Brain microvascular endothelial cell (primary cell): Measurements from ENCODE around the gene GKN1.

Experiments used
- DNase-seq: peaks from one replicate; pipeline ENCODE4 v3.0.0-alpha.2; 2020
- H3K27ac ChIP-seq: fragments of 250-450 bp; sonication (Bioruptor Pico); 2 replicates; pipeline ENCODE4 v1.5.1; 2020; ENCODE audit warnings: mild to moderate bottlenecking, moderate library complexity
- H3K27me3 ChIP-seq: fragments of 250-450 bp; sonication (Bioruptor Pico); replicated peaks from 2 replicates; pipeline ENCODE4 v1.5.1; 2020; ENCODE audit warnings: mild to moderate bottlenecking
- H3K36me3 ChIP-seq: fragments of 250-450 bp; sonication (Bioruptor Pico); replicated peaks from 2 replicates; pipeline ENCODE4 v1.5.1; 2020; ENCODE audit warnings: mild to moderate bottlenecking
- H3K4me3 ChIP-seq: 2 replicates; pipeline ENCODE4 v1.5.1; 2011; ENCODE audit warnings: low read depth, mild to moderate bottlenecking, control low read depth, low read length, moderate library complexity
- in situ Hi-C: cut with HindIII; loops from 2 replicates; pipeline ENCODE4 v1.10.0; 2017; ENCODE audit warnings: low sequenced_read_pairs, low pct_ligation_motif_present
- TF ChIP-seq, protein P1 (sequence below): IDR thresholded peaks from 2 replicates; pipeline ENCODE4 v1.5.1; 2011; ENCODE audit warnings: low read depth, mild to moderate bottlenecking, moderate library complexity, low read length, control low read depth, inconsistent platforms; ENCODE audit errors: missing control alignments

Gene GKN1

DNA sequence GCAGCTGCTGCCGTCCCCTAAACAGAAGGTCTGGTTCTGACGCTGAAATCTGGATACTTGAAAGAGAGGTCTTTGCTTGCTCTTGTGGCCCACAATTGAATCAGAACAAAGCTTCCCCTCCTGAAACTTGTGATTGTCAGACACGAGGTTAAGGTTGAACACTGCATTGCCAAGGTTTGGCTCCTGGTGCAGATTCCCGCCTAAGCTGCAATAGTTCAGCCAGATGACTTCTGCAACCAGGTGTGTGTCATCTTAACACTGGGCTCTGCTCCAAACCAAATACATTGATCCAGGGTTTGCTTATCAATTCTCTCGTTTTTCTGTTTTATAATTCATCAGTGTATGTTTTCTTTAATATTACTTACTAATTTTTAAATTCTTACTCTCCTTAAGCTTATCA, 14.6 kb downstream of the GKN1 start:
- no peaks in the 10 kb centered on the region for H3K36me3 ChIP-seq
- H3K27ac ChIP-seq = no peak overlapping the region
- TF ChIP-seq, protein P1, sequence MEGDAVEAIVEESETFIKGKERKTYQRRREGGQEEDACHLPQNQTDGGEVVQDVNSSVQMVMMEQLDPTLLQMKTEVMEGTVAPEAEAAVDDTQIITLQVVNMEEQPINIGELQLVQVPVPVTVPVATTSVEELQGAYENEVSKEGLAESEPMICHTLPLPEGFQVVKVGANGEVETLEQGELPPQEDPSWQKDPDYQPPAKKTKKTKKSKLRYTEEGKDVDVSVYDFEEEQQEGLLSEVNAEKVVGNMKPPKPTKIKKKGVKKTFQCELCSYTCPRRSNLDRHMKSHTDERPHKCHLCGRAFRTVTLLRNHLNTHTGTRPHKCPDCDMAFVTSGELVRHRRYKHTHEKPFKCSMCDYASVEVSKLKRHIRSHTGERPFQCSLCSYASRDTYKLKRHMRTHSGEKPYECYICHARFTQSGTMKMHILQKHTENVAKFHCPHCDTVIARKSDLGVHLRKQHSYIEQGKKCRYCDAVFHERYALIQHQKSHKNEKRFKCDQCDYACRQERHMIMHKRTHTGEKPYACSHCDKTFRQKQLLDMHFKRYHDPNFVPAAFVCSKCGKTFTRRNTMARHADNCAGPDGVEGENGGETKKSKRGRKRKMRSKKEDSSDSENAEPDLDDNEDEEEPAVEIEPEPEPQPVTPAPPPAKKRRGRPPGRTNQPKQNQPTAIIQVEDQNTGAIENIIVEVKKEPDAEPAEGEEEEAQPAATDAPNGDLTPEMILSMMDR = no peak
- in situ Hi-C loops = no loop called here
- H3K27me3 ChIP-seq = no peaks in the 10 kb centered on the region
- DNase-seq = no peak
- H3K4me3 ChIP-seq = no peak overlapping the region

DNA sequence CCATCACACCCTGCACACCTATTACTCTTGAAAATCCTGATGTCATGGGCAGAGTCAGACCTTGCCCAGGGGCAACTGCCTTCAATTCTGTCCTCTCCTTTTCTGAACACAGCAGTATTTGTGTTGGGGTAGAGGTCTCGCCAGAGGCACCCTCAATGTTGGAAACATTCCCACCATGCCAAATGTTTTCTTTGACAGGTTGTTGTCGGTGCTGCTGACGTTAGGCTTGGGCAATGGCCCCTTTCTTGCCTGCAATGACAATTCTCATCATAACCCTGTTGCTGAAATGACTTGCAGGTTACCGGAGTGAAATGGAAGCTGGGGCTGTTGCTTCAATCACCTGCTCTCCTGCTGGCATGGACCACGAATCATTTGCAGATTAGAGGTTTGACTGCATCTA, 17.9 kb downstream of the GKN1 start:
- no peak for DNase-seq
- in situ Hi-C loops = no loop called here
- no peaks in the 10 kb centered on the region for H3K36me3 ChIP-seq
- no peaks in the 10 kb centered on the region for H3K27me3 ChIP-seq
- TF ChIP-seq, protein P1 = no peak
- no peak overlapping the region for H3K27ac ChIP-seq
- H3K4me3 ChIP-seq = no peak overlapping the region

DNA sequence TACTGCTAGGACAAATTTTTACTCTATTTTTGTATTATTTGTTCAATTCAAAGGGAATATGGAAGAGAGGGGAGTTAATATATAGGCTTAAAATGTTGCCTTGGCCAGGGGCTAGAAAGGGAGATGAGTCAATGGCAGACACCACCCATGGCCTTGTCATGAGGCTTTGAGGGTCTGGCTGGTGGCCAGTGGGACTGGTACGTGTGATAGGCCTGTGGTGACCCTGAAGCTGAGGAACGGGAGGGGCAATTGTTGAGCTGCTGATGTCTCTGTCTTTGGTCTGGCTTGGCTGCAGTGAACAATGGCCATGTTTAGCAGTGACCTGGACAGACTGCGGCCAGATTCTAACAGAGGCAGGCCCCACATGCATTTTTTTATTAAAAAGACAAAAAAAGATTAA, 18.5 kb downstream of the GKN1 start:
- in situ Hi-C loops = no loop called here
- H3K4me3 ChIP-seq = no peak overlapping the region
- TF ChIP-seq, protein P1 = no peak
- no peak for DNase-seq
- H3K27me3 ChIP-seq = no peaks in the 10 kb centered on the region
- no peaks in the 10 kb centered on the region for H3K36me3 ChIP-seq
- no peak overlapping the region for H3K27ac ChIP-seq

DNA sequence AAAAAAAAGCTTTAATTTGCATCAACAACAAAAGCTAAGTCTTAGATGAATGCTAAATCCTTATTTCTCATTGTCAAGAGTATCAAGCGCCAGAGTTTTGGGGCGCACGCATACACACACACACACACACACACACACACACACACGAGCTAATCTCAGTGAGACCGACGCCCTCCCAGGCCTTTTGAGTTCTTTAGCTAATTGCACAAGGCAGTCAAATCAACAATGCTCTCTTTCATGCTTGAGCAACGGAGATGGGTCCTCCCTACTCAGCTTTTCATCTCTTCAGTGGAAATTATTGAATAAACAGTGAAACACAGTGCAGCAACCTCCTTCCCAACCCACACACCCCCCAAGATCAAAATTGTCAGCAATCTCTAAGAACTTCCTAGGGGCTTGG, 19.2 kb downstream of the GKN1 start:
- Histone ChIP-seq H3K27me3 (no peaks in the 10 kb centered on the region), H3K4me3 (no peak overlapping the region), H3K27ac (no peak overlapping the region), H3K36me3 (no peaks in the 10 kb centered on the region)
- no peak for DNase-seq
- TF ChIP-seq, protein P1 = no peak
- in situ Hi-C loops = no loop called here

DNA sequence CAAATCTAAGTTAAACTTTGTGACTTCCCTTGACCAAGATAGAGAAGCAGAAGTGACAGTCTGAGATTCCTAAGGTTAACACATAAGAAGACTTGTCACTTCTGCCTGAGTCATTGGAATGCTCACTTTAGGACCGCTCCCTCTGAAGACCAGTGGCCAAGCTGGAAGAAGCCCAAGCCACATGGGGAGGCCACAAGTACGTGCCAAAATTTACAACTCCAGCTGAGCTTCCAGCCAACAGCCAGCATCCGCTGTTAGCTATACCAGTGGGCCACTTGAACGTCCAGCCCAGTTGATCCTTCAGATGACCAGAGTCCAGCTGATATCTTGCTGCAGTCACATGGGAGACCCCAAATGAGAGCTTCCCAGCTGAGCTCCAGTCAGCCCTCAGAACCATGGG, 20.4 kb downstream of the GKN1 start:
- no peak overlapping the region for H3K4me3 ChIP-seq
- no peaks in the 10 kb centered on the region for H3K27me3 ChIP-seq
- H3K27ac ChIP-seq = no peak overlapping the region
- DNase-seq = peak; percentile 69
- in situ Hi-C loops = no loop called here
- TF ChIP-seq, protein P1 = no peak
- no peaks in the 10 kb centered on the region for H3K36me3 ChIP-seq

DNA sequence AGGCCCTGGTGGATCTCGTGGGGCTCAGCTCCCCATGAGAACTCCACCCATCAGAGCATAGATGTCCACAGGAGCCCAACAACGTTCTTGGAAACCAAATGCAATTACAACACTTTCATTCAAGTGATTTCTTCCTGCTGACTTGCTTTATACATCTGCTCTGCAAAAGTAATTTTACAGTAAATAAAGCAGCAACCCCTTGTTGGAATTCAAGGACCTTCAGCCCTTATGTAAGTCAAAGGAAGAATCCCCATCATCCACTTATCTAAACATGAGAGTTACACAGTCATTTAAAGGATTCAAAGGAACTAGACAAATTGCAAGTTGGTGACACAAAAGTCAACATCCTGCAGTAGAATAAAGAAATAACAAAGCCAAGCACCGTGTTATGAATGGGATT, 21.5 kb downstream of the GKN1 start:
- TF ChIP-seq, protein P1 = no peak
- Histone ChIP-seq H3K4me3 (no peak overlapping the region), H3K36me3 (no peaks in the 10 kb centered on the region), H3K27ac (no peak overlapping the region), H3K27me3 (no peaks in the 10 kb centered on the region)
- no peak for DNase-seq
- in situ Hi-C loops = no loop called here
